ENCODE data around the gene ADAMTS17. TPM values are rescaled to one million over a fixed set of nuclear protein-coding genes. Genes with fewer than 3 reads are reported as not detected.

Gene ADAMTS17
- total RNA-seq, 1 experiment from 2014 or later = 1.8 TPM

DNA sequence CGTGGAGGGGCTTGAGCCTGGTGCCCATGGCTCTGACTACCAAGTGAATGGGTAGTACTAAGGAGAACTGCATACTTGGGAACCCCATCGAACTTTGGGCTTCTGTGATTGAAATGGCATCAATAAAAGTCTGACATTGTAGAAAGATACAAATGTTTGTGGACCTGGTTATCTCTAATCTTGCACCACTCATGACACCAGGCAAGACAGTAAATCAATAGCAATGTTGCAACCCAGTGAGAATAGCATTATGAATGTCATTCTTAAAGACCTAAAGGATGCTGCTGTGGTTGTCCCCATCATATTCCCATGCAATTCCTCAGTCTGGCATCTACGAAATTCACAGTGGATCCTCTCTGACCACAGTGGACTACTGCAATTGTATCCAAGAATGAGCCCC, 375.0 kb downstream of the ADAMTS17 start:
- TF ChIP-seq ZNF671 (CRISPR knock-in tag; IDR thresholded peaks at IDR 0.05) = no peak
- ChIA-PET CTCF (no interaction called here), POLR2A (no interaction called here)
- Mint-ChIP-seq H3K27ac (no peak overlapping the region), H3K4me1 (no peaks in the 10 kb centered on the region), H3K27me3 (ENCODE audit: low read depth) (peaks cover 3% of the 10 kb centered on the region; the same call in 1 of the 2 replicates), H3K4me3 (no peak overlapping the region), H3K9me3 (peaks cover 11% of the 10 kb centered on the region), H3K36me3 (no peaks in the 10 kb centered on the region)
- ATAC-seq (no peak), DNase-seq (ENCODE audit: low spot score) (no peak)

DNA sequence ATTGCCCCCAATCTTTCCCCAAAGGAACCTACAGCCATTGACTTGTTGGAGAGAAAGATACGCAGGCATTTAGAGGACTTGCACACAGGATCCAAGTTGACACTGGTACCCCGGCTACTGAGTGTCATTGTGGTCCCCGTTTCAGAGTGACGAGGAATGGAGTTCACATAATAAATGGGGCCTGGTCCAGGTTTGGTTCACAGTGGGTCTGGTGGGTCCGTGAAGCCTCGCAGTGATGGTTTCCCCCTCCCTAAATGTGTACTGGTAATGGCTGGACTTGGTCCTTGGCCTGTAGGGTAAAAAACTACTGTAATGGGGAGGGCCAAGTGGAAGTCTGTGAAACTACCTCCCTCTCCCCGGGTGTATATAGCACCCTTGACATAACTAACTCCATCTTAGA, 376.4 kb downstream of the ADAMTS17 start:
- Mint-ChIP-seq H3K4me3 (no peak overlapping the region), H3K4me1 (no peaks in the 10 kb centered on the region), H3K36me3 (no peaks in the 10 kb centered on the region), H3K27ac (no peak overlapping the region), H3K27me3 (ENCODE audit: low read depth) (peaks cover 9% of the 10 kb centered on the region), H3K9me3 (peaks cover 12% of the 10 kb centered on the region)
- POLR2A ChIA-PET = no interaction called here
- DNase-seq (ENCODE audit: low spot score) (no peak), ATAC-seq (no peak)
- CTCF ChIA-PET = no interaction called here
- TF ChIP-seq, protein P1, sequence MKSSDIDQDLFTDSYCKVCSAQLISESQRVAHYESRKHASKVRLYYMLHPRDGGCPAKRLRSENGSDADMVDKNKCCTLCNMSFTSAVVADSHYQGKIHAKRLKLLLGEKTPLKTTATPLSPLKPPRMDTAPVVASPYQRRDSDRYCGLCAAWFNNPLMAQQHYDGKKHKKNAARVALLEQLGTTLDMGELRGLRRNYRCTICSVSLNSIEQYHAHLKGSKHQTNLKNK (CRISPR knock-in tag; IDR thresholded peaks at IDR 0.05) = no peak
- TF ChIP-seq SOX15 (CRISPR knock-in tag; IDR thresholded peaks at IDR 0.05) = no peak

DNA sequence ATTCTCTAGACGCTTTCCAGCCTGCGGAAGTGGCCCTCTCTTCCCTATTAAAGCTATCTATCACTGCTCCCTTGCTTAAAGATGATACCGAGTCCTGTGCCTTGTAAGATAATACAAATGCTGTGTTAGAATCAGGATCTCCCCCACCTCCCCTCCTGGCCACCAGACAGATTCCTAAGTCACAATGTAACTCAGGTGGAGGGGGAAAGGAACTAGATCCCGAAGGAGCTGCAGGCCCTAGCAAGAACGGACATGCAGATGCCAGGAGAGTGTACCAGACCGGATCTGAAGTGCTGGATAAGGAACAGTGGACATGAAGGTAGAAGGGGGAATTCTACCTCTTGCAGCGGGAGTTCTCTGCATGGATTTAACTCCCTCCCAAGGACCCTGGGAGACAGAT, 377.8 kb downstream of the ADAMTS17 start:
- H3K27ac Mint-ChIP-seq = no peak overlapping the region
- peaks cover 12% of the 10 kb centered on the region for H3K27me3 Mint-ChIP-seq (ENCODE audit: low read depth)
- POLR2A ChIA-PET = no interaction called here
- DNase-seq (ENCODE audit: low spot score) = no peak
- H3K36me3 Mint-ChIP-seq = no peaks in the 10 kb centered on the region
- CTCF ChIA-PET = interaction anchor here (1.0 kb wide), 2 partner anchors 371 to 375 kb away, joined by 4 read pairs; no protein-coding TSS in a partner anchor
- no peaks in the 10 kb centered on the region for H3K4me1 Mint-ChIP-seq
- H3K4me3 Mint-ChIP-seq = no peak overlapping the region
- TF ChIP-seq GTF2I (CRISPR knock-in tag; conservative IDR thresholded peaks at IDR 0.05) (no peak), ZNF396 (CRISPR knock-in tag; IDR thresholded peaks at IDR 0.05; ENCODE audit: borderline replicate concordance) (no peak), FOXK1 (CRISPR knock-in tag; IDR thresholded peaks at IDR 0.05) (no peak), SP1 (CRISPR knock-in tag; conservative IDR thresholded peaks at IDR 0.05) (no peak), TEAD1 (CRISPR knock-in tag; IDR thresholded peaks at IDR 0.05) (no peak)
- TF ChIP-seq, protein P2, sequence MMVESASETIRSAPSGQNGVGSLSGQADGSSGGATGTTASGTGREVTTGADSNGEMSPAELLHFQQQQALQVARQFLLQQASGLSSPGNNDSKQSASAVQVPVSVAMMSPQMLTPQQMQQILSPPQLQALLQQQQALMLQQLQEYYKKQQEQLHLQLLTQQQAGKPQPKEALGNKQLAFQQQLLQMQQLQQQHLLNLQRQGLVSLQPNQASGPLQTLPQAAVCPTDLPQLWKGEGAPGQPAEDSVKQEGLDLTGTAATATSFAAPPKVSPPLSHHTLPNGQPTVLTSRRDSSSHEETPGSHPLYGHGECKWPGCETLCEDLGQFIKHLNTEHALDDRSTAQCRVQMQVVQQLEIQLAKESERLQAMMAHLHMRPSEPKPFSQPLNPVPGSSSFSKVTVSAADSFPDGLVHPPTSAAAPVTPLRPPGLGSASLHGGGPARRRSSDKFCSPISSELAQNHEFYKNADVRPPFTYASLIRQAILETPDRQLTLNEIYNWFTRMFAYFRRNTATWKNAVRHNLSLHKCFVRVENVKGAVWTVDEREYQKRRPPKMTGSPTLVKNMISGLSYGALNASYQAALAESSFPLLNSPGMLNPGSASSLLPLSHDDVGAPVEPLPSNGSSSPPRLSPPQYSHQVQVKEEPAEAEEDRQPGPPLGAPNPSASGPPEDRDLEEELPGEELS (CRISPR knock-in tag; IDR thresholded peaks at IDR 0.05) = no peak
- TF ChIP-seq, protein P3, sequence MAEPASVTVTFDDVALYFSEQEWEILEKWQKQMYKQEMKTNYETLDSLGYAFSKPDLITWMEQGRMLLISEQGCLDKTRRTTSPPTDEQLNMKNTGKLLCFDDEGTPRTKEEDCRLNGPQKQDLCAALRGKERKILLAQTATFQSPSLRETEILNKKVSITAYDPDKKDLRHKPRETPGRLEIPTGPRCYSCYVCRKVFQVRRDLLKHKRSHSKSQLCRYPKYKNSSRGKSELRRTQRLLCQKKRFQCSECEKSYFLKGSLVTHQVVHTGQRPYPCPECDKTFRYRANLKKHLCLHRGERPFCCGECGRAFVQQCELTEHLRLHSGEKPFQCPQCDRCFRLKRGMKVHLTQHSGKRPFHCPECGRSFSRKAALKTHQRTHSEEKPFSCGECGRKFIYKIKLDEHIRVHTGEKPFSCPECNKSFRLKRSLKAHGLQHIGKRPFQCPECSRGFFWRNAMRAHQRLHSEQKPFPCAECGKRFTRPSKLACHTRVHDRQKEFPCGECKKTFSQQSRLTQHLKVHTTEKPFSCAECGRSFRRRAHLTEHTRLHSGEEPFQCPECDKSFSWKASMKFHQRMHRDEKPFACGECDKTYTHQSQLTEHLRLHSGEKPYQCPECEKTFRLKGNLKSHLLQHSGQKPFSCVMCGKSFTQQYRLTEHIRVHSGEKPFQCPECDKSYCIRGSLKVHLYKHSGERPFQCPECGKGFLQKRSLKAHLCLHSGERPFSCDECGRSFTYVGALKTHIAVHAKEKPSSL (CRISPR knock-in tag; conservative IDR thresholded peaks at IDR 0.05) = no peak
- ATAC-seq = no peak
- peaks cover 12% of the 10 kb centered on the region for H3K9me3 Mint-ChIP-seq

DNA sequence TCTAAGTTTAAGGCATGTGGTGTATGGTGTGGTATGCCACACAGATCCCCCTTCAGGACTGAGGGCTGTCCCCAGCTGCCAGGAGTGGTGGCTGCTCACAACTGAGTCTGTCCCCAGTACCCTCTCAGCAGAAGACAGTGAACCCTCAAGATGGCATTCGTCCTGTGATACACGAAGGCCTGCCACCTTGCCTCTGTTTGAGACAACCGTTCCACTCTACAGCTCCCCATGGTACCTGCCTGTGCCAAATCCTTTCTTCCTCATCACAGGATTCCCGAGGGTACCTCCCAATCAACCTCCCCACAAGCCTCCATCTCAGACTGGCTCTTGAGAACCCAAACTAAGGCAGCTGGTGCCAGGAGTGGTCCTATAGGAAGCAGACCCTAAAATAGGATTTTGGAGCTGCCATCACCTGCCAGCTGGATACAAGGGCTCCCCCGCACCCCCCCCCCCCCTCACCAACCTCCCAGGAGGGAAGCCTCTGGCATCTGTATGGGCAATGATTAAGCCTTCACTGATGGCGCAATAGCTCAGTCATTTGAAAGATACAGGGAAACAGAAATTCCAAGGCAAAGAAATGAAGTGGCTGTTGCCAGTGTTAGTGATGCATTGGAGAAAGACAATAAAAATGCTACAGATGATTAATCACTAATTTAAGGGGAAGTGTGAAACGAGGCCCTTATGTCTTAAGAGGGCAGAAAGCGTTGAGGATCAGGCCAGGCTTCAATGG, 378.5 kb downstream of the ADAMTS17 start:
- Mint-ChIP-seq H3K27me3 (ENCODE audit: low read depth) (peaks cover 12% of the 10 kb centered on the region), H3K36me3 (no peaks in the 10 kb centered on the region), H3K9me3 (peaks cover 12% of the 10 kb centered on the region), H3K4me1 (no peaks in the 10 kb centered on the region), H3K4me3 (no peak overlapping the region), H3K27ac (no peak overlapping the region)
- ChIA-PET CTCF (interaction anchor here (0.7 to 1.0 kb wide), 4 partner anchors 21 to 643 kb away, joined by 4 to 5 read pairs (median 4); no protein-coding TSS in a partner anchor), POLR2A (no interaction called here)
- TF ChIP-seq ZNF138 (CRISPR knock-in tag; conservative IDR thresholded peaks at IDR 0.05) (no peak), EMX1 (CRISPR knock-in tag; IDR thresholded peaks at IDR 0.05) (no peak)
- TF ChIP-seq, protein P2 (CRISPR knock-in tag; IDR thresholded peaks at IDR 0.05) = no peak
- TF ChIP-seq, protein P4, sequence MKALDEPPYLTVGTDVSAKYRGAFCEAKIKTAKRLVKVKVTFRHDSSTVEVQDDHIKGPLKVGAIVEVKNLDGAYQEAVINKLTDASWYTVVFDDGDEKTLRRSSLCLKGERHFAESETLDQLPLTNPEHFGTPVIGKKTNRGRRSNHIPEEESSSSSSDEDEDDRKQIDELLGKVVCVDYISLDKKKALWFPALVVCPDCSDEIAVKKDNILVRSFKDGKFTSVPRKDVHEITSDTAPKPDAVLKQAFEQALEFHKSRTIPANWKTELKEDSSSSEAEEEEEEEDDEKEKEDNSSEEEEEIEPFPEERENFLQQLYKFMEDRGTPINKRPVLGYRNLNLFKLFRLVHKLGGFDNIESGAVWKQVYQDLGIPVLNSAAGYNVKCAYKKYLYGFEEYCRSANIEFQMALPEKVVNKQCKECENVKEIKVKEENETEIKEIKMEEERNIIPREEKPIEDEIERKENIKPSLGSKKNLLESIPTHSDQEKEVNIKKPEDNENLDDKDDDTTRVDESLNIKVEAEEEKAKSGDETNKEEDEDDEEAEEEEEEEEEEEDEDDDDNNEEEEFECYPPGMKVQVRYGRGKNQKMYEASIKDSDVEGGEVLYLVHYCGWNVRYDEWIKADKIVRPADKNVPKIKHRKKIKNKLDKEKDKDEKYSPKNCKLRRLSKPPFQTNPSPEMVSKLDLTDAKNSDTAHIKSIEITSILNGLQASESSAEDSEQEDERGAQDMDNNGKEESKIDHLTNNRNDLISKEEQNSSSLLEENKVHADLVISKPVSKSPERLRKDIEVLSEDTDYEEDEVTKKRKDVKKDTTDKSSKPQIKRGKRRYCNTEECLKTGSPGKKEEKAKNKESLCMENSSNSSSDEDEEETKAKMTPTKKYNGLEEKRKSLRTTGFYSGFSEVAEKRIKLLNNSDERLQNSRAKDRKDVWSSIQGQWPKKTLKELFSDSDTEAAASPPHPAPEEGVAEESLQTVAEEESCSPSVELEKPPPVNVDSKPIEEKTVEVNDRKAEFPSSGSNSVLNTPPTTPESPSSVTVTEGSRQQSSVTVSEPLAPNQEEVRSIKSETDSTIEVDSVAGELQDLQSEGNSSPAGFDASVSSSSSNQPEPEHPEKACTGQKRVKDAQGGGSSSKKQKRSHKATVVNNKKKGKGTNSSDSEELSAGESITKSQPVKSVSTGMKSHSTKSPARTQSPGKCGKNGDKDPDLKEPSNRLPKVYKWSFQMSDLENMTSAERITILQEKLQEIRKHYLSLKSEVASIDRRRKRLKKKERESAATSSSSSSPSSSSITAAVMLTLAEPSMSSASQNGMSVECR (CRISPR knock-in tag; IDR thresholded peaks at IDR 0.05; ENCODE audit: borderline replicate concordance) = no peak
- ATAC-seq (no peak), DNase-seq (ENCODE audit: low spot score) (no peak)
